OCI-LY1 (cell line): ENCODE data around the gene SRPRB.
A peak's percentile ranks its signal among the peaks of the same experiment; 100 is the strongest.

Source experiments
- H2AFZ ChIP-seq: fragments of 200-600 bp; sonication (generic), shearing (Covaris generic); 2 replicates; pipeline ENCODE4 v1.6.0; 2014; ENCODE audit warnings: antibody characterized with exemption, mild to moderate bottlenecking, low read length
- H3F3A ChIP-seq: fragments of 200-600 bp; sonication (generic), shearing (Covaris generic); 2 replicates; pipeline ENCODE4 v1.6.0; 2014; ENCODE audit warnings: mild to moderate bottlenecking, antibody characterized with exemption, low read length, moderate library complexity; ENCODE audit not compliant: insufficient read depth
- H3K27ac ChIP-seq: fragments of 200-600 bp; sonication (generic); 2 replicates; pipeline ENCODE4 v1.5.1; 2014; ENCODE audit warnings: low read length, mixed run types, mild to moderate bottlenecking, low read depth; ENCODE audit not compliant: poor library complexity, severe bottlenecking
- H3K27me3 ChIP-seq: fragments of 200-600 bp; sonication (generic); 2 replicates; pipeline ENCODE4 v1.6.0; 2014; ENCODE audit warnings: antibody characterized with exemption, mild to moderate bottlenecking, low read length, moderate library complexity; ENCODE audit not compliant: insufficient read depth
- H3K36me3 ChIP-seq: fragments of 200-600 bp; sonication (generic); 2 replicates; pipeline ENCODE4 v1.6.1; 2014; ENCODE audit warnings: mild to moderate bottlenecking, antibody characterized with exemption, low read length, moderate library complexity, mixed read lengths; ENCODE audit not compliant: insufficient read depth
- H3K4me1 ChIP-seq: fragments of 200-600 bp; sonication (generic); 2 replicates; pipeline ENCODE4 v1.5.1; 2014; ENCODE audit warnings: mild to moderate bottlenecking, low read length, moderate library complexity; ENCODE audit not compliant: insufficient read depth, severe bottlenecking
- H3K4me2 ChIP-seq: fragments of 200-600 bp; sonication (generic), shearing (Covaris generic); 2 replicates; pipeline ENCODE4 v1.6.1; 2014; ENCODE audit warnings: low read length
- H3K4me3 ChIP-seq: fragments of 200-600 bp; sonication (generic); 2 replicates; pipeline ENCODE4 v1.5.1; 2014; ENCODE audit warnings: low read length, low read depth, mild to moderate bottlenecking, mixed read lengths; ENCODE audit not compliant: poor library complexity, severe bottlenecking
- H3K79me2 ChIP-seq: fragments of 200-600 bp; shearing (Covaris generic); 2 replicates; pipeline ENCODE4 v1.6.1; 2016; ENCODE audit warnings: mixed run types, low read length, mixed read lengths; ENCODE audit not compliant: insufficient read depth
- H3K9ac ChIP-seq: fragments of 200-600 bp; sonication (generic), shearing (Covaris generic); 2 replicates; pipeline ENCODE4 v1.6.1; 2014; ENCODE audit warnings: mild to moderate bottlenecking, low read length, mixed read lengths
- H3K9me2 ChIP-seq: fragments of 200-600 bp; sonication (generic), shearing (Covaris generic); 2 replicates; pipeline ENCODE4 v1.6.1; 2014; ENCODE audit warnings: low read depth, mild to moderate bottlenecking, low read length, mixed read lengths
- H3K9me3 ChIP-seq: fragments of 200-600 bp; shearing (Covaris generic); 2 replicates; pipeline ENCODE4 v1.6.1; 2014; ENCODE audit warnings: low read length, mixed read lengths
- H4K20me1 ChIP-seq: fragments of 200-600 bp; sonication (generic), shearing (Covaris generic); 2 replicates; pipeline ENCODE4 v1.6.0; 2016; ENCODE audit warnings: mild to moderate bottlenecking, low read length; ENCODE audit not compliant: insufficient read depth
- CTCF ChIP-seq: fragments of 200-600 bp; sonication (generic), shearing (Covaris generic); IDR thresholded peaks from 2 replicates; pipeline ENCODE4 v1.5.1; 2017; ENCODE audit warnings: mild to moderate bottlenecking, antibody characterized with exemption, low read length, moderate library complexity, mixed read lengths
- EZH2 ChIP-seq: fragments of 200-600 bp; sonication (generic), shearing (Covaris generic); IDR thresholded peaks from 2 replicates; pipeline ENCODE4 v1.8.0; 2017; ENCODE audit warnings: borderline replicate concordance, mixed run types, mild to moderate bottlenecking, antibody characterized with exemption, low read length, moderate library complexity, mixed read lengths

Gene SRPRB

GRCh38 chr3:133775835-133776234 lies 29.8 kb upstream of the SRPRB start:
- no peaks in the 10 kb centered on the region for H3K9me3 ChIP-seq
- no peaks in the 10 kb centered on the region for H4K20me1 ChIP-seq
- no peaks in the 10 kb centered on the region for H3K9me2 ChIP-seq
- H3K36me3 ChIP-seq, result no peaks in the 10 kb centered on the region
- TF ChIP-seq CTCF (no peak), EZH2 (no peak)
- no peaks in the 10 kb centered on the region for H3F3A ChIP-seq
- H3K79me2 ChIP-seq, result no peaks in the 10 kb centered on the region
- no peak overlapping the region for H3K4me2 ChIP-seq
- H2AFZ ChIP-seq, result no peak overlapping the region
- no peaks in the 10 kb centered on the region for H3K4me1 ChIP-seq
- no peaks in the 10 kb centered on the region for H3K27me3 ChIP-seq
- H3K9ac ChIP-seq, result no peak overlapping the region
- H3K27ac ChIP-seq, result no peak overlapping the region
- H3K4me3 ChIP-seq, result no peak overlapping the region

GRCh38 chr3:133776794-133777438 lies 28.7 kb upstream of the SRPRB start:
- H3K9me3 ChIP-seq, result no peaks in the 10 kb centered on the region
- H3K27ac ChIP-seq, result no peak overlapping the region
- no peak overlapping the region for H3K4me3 ChIP-seq
- no peaks in the 10 kb centered on the region for H3F3A ChIP-seq
- no peaks in the 10 kb centered on the region for H3K4me1 ChIP-seq
- no peak overlapping the region for H3K4me2 ChIP-seq
- H2AFZ ChIP-seq, result no peak overlapping the region
- H3K9ac ChIP-seq, result no peak overlapping the region
- no peaks in the 10 kb centered on the region for H3K27me3 ChIP-seq
- H4K20me1 ChIP-seq, result no peaks in the 10 kb centered on the region
- no peaks in the 10 kb centered on the region for H3K9me2 ChIP-seq
- H3K79me2 ChIP-seq, result no peaks in the 10 kb centered on the region
- no peak for TF ChIP-seq EZH2
- peak; percentile 14; the same call in 1 of the 2 replicates for TF ChIP-seq CTCF
- no peaks in the 10 kb centered on the region for H3K36me3 ChIP-seq

- Histone ChIP-seq H3F3A (no peaks in the 10 kb centered on the region), H3K27me3 (no peaks in the 10 kb centered on the region), H3K79me2 (no peaks in the 10 kb centered on the region), H3K36me3 (no peaks in the 10 kb centered on the region), H3K9me3 (no peaks in the 10 kb centered on the region), H3K9ac (no peak overlapping the region), H3K4me1 (no peaks in the 10 kb centered on the region), H3K27ac (no peak overlapping the region), H2AFZ (no peak overlapping the region), H3K4me2 (no peak overlapping the region), H3K4me3 (no peak overlapping the region), H3K9me2 (no peaks in the 10 kb centered on the region), H4K20me1 (no peaks in the 10 kb centered on the region)
- TF ChIP-seq CTCF (no peak), EZH2 (no peak)
These were observed 27.6 kb upstream of the SRPRB start for GRCh38 chr3:133777807-133778568.
